Measurements from ENCODE around the gene DYRK3.

The DYRK3 gene

DNA sequence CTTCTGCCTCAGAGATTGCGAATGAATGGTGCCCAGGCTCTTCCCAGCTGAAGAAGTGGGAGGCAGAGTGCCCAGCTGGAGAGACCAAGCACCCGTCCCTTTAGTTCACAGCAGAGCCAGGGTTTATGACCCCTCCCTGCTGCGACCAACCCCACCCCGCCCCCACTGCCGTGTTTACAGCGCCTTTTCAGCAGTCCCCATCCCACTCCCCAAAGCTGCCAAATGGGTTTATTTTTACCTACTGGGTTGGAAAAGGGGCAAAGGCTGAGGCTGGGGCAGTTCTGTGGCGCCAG lies 23.6 kb downstream of the DYRK3 start:
- in situ Hi-C loops (cut with HindIII; ENCODE audit: low sequenced_read_pairs): no loop called here

- in situ Hi-C loops (cut with HindIII; ENCODE audit: low sequenced_read_pairs): no loop called here
These were observed 24.8 kb downstream of the DYRK3 start for GRCh38 chr1:206660136-206660535.

DNA sequence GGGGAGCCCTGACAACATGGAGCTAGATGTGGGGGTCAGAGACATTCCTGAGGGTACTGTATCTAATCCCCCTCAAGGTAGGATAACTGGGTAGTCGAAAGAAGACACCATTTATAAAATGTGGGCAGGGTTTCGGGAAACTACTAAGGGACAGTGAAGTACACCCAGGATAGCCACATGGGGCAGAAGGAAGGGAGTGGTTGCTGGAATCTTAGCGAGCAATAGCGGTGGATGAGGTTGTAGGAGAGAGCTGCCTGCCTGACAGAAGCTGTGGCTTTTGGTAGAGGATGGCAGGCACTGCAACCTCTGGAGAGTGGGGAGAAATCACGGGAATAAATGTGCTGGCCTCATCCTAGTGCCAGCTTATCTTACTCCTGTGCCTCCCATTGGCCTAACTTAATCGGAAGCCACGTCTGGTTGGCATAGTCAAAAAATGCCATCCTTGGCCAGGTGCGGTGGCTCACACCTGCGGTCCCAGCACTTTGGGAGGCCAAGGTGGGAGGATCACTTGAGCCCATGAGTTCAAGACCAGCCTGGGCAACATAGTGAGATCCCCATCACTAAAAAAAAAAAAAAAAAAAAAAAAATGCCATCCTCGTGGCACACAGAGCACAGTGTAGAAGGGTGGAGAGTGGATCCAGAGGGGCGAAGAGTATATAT lies 26.0 kb downstream of the DYRK3 start:
- in situ Hi-C loops (cut with HindIII; ENCODE audit: low sequenced_read_pairs): no loop called here

GRCh38 chr1:206662396-206663092 lies 27.2 kb downstream of the DYRK3 start:
- in situ Hi-C loops (cut with HindIII; ENCODE audit: low sequenced_read_pairs): no loop called here

GRCh38 chr1:206663362-206663761 lies 28.0 kb downstream of the DYRK3 start:
- in situ Hi-C loops (cut with HindIII; ENCODE audit: low sequenced_read_pairs): no loop called here

- in situ Hi-C loops (cut with HindIII; ENCODE audit: low sequenced_read_pairs): no loop called here
These were observed 28.7 kb downstream of the DYRK3 start for GRCh38 chr1:206663832-206664652.

GRCh38 chr1:206664740-206665139 lies 29.4 kb downstream of the DYRK3 start:
- in situ Hi-C loops (cut with HindIII; ENCODE audit: low sequenced_read_pairs): no loop called here

- in situ Hi-C loops (cut with HindIII; ENCODE audit: low sequenced_read_pairs): no loop called here
These were observed 30.8 kb downstream of the DYRK3 start for GRCh38 chr1:206666031-206666561.

GRCh38 chr1:206666954-206667665 lies 31.8 kb downstream of the DYRK3 start:
- in situ Hi-C loops (cut with HindIII; ENCODE audit: low sequenced_read_pairs): no loop called here

GRCh38 chr1:206668351-206668750 lies 33.0 kb downstream of the DYRK3 start:
- in situ Hi-C loops (cut with HindIII; ENCODE audit: low sequenced_read_pairs): no loop called here

DNA sequence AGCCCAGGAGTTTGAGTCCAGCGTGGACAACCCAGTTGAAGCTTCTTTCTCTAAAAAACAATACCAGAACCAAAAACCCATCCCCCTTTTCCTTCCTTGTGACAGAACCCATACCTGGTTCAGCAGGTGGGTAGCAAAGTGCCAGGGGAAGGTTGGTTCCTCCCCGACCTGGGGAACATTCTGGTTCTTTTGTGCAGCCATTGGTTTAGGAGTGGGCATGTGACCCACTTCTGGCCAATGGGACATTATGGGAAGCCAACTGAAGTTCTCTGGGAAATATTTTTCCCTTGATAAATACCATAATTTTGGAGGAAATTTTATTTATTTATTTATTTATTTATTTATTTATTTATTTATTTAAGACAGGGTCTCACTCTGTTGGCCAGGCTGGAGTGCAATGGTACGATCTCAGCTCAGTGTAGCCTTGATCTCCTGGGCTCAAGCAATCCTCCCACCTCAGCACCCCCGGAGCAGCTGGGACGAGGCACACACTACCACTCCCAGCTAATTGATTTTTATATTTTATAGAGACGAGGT lies 33.6 kb downstream of the DYRK3 start:
- in situ Hi-C loops (cut with HindIII; ENCODE audit: low sequenced_read_pairs): no loop called here

DNA sequence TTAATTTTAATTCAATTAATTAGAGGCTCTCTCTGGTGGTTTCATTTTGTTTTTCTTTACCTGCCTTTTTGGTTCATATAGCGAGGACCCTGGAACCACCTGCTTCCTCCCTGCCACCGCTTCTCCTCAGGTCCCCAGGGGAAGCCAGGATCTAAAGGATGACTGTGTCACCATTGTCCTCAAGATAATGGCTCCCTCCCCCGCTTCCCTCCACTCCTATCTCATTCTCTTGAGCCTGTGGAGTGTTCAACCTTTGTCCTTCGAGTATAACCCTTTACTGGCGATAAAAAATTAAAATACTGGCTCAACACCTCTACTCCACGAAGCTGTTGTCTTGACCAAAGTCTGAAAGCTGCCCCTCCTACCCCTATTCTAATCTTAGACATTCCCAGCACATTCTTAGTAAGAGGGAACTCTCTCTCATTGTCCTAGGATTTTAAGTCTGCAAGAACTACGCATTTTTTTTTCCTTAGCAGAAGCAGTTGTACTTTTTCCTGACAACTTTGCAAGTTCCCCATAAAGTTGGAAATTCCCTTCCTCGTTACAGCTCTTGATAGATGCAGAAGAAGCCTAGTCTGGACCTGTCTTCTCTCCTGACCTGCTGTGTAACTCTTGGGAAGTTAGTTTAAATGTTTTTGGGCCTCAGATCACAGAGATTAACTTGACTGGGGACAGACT lies 36.8 kb downstream of the DYRK3 start:
- in situ Hi-C loops (cut with HindIII; ENCODE audit: low sequenced_read_pairs): no loop called here

GRCh38 chr1:206672844-206673758 lies 37.8 kb downstream of the DYRK3 start:
- in situ Hi-C loops (cut with HindIII; ENCODE audit: low sequenced_read_pairs): no loop called here

GRCh38 chr1:206674236-206674635 lies 38.9 kb downstream of the DYRK3 start:
- in situ Hi-C loops (cut with HindIII; ENCODE audit: low sequenced_read_pairs): no loop called here

DNA sequence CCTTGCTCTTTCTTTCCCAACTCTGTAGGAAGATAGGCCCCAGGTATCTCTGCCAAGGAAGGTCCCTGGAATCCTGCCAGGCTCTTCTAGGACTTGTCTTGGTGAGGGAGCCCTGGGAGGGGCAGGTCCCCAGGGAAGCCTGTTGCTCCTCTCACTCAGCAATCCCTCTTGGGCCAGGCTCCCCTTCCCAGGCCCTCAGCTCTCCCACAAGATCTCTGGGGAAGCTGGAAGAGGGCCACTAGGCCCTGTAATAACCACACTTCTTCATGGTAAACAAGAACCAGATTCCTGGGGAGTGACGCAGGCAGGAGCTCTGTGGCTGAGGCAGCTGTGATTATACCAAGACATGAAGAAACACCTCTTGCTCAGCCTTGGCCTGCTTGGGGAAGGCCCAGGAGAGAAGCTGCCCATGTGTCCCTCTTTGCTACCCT lies 39.4 kb downstream of the DYRK3 start:
- in situ Hi-C loops (cut with HindIII; ENCODE audit: low sequenced_read_pairs): no loop called here

- in situ Hi-C loops (cut with HindIII; ENCODE audit: low sequenced_read_pairs): no loop called here
These were observed 41.2 kb downstream of the DYRK3 start for GRCh38 chr1:206676499-206676898.

DNA sequence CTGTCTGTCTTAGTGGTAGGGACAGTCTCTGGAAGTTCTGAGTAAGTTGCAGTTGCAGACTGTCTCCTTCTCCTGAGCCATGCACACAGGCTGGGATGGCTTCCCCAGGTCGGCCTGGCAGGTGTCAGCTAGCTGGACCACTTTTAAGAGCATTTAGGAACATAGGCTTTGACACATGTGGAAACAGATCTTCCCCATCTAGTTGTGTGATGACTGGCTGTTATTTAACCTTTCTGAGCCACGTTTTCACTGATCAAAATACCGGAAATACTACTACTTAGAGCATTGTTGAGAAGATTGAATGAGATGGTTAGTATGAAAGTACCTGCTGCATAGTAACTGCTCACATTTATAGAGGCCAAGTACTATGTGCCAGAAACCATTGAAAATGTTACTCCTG lies 43.2 kb downstream of the DYRK3 start:
- in situ Hi-C loops (cut with HindIII; ENCODE audit: low sequenced_read_pairs): no loop called here

GRCh38 chr1:206679738-206680211 lies 44.4 kb downstream of the DYRK3 start:
- in situ Hi-C loops (cut with HindIII; ENCODE audit: low sequenced_read_pairs): no loop called here

- in situ Hi-C loops (cut with HindIII; ENCODE audit: low sequenced_read_pairs): no loop called here
These were observed 44.9 kb downstream of the DYRK3 start for GRCh38 chr1:206680279-206680678.

Data from DLD1 (cell line).